ENCODE data around the gene EIF4ENIF1. TPM values are rescaled to one million over a fixed set of nuclear protein-coding genes. Genes with fewer than 3 reads are reported as not detected.

Gene EIF4ENIF1
- total and polyA plus RNA-seq, 10 donors, result 7.3 to 39.4 (median 24.7) TPM

GRCh38 chr22:31440681-31441080, 49.0 kb downstream of the EIF4ENIF1 start:
- TF ChIP-seq POLR2AphosphoS5 (IDR thresholded peaks at IDR 0.05) (no peak), POLR2A (IDR thresholded peaks at IDR 0.05) (no peak), CTCF (IDR thresholded peaks at IDR 0.05 in 8 of 11, conservative IDR thresholded peaks at IDR 0.05 in 3 of 11) (no peak)
- peaks cover 0 to 100% (median 92%) of the 10 kb centered on the region in 6 donors for H3K36me3 ChIP-seq
- no peaks in the 10 kb centered on the region for H3K4me1 ChIP-seq
- no peaks in the 10 kb centered on the region for H3K27me3 ChIP-seq (replicated peaks in 1 of 7)
- no peaks in the 10 kb centered on the region for H3K9me3 ChIP-seq
- intact Hi-C loops (cut with DNase I; ENCODE audit: low total_unique reads), result no loop called here
- H3K4me3 ChIP-seq, result no peak overlapping the region
- WGBS, 5 donors, result 93 to 96% (median 95%) methylated on average over 7 of the region's 7 CpGs
- no peak for DNase-seq
- H3K27ac ChIP-seq, result no peak overlapping the region

DNA sequence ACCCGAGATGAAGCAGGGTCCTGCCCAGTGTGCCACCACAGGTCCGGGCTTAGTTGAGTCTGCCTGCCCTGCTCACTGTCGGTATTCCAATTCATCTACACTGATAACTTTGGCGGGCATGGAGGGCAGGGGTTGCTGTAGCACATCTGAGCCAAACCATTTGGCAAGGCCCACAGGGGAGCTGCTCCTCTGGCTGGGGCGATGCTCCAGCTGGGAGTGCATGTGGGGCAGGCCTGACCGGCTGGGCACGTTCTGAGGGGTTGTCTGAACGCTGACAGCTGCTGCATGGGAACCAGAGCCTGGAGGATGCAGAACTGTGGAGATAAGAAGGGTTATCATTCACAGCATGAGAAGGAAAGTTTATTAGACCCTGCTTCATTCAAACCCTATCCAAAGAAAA, 49.8 kb downstream of the EIF4ENIF1 start:
- H3K36me3 ChIP-seq, result peaks cover 0 to 100% (median 96%) of the 10 kb centered on the region in 6 donors
- H3K9me3 ChIP-seq, result no peaks in the 10 kb centered on the region
- no peak for DNase-seq
- no peak overlapping the region for H3K27ac ChIP-seq
- no peaks in the 10 kb centered on the region for H3K4me1 ChIP-seq
- intact Hi-C loops (cut with DNase I; ENCODE audit: low total_unique reads), result no loop called here
- WGBS, 5 donors, result 82 to 90% (median 88%) methylated on average over 5 to 8 of the region's 8 CpGs
- TF ChIP-seq POLR2A (IDR thresholded peaks at IDR 0.05) (no peak), POLR2AphosphoS5 (IDR thresholded peaks at IDR 0.05) (peak in 2 of 3 donors; percentile 38 to 65), CTCF (IDR thresholded peaks at IDR 0.05 in 8 of 11, conservative IDR thresholded peaks at IDR 0.05 in 3 of 11) (no peak)
- H3K27me3 ChIP-seq (replicated peaks in 1 of 7), result no peaks in the 10 kb centered on the region
- no peak overlapping the region for H3K4me3 ChIP-seq

DNA sequence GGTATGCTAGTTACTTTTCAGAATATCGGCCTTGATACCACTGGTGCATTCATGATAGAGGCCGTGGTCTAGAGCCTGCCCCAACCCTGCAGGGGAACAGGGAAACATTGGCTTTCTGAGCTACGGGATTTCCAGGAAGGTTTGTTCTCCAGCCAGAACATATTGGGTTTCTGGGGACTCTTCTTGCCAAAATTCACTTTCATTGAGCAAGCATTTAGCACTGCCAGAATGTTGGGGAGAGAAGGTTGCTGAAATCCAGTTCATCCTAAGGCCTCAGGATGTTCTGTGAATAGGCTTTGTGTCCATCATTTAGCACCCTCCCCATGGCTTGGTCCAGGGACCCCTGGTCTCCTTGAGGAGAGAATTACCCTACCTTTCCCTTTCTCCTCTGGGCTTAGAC, 53.5 kb downstream of the EIF4ENIF1 start:
- intact Hi-C loops (cut with DNase I; ENCODE audit: low total_unique reads), result no loop called here
- no peaks in the 10 kb centered on the region for H3K27me3 ChIP-seq (replicated peaks in 1 of 7)
- H3K9me3 ChIP-seq, result no peaks in the 10 kb centered on the region
- WGBS, 5 donors, result 93 to 100% (median 96%) methylated on average over 3 of the region's 3 CpGs
- no peak overlapping the region for H3K4me3 ChIP-seq
- H3K36me3 ChIP-seq, result peaks cover 0 to 100% (median 98%) of the 10 kb centered on the region in 6 donors
- TF ChIP-seq POLR2AphosphoS5 (IDR thresholded peaks at IDR 0.05) (no peak), POLR2A (IDR thresholded peaks at IDR 0.05) (no peak), CTCF (IDR thresholded peaks at IDR 0.05 in 8 of 11, conservative IDR thresholded peaks at IDR 0.05 in 3 of 11) (no peak)
- no peak for DNase-seq
- H3K27ac ChIP-seq, result peak overlapping the region in 1 of 8 donors; percentile 29
- no peaks in the 10 kb centered on the region for H3K4me1 ChIP-seq

DNA sequence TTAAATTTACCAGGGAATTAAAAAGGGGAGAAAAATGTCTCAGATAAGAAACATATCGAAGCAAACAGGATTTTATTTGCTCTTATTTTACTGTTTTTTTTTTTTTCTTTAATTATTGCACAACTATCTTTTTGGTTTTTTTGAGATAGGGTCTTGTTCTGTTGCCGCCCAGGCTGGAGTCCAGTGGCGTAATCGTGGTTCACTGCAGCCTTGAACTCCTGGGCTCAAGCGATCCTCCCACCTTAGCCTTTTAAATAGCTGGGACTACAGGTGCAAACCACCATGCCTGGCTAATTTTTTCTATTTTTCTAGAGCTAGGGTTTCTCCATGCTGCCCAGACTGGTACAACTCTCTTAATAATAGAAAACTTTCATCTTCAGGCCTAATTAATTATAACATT, 57.7 kb downstream of the EIF4ENIF1 start:
- Histone ChIP-seq H3K9me3 (no peaks in the 10 kb centered on the region), H3K27ac (no peak overlapping the region), H3K4me3 (no peak overlapping the region), H3K36me3 (peaks cover 0 to 100% (median 97%) of the 10 kb centered on the region in 6 donors), H3K4me1 (peaks cover 0 to 7% (median under 1%) of the 10 kb centered on the region in 6 donors), H3K27me3 (replicated peaks in 1 of 7) (no peaks in the 10 kb centered on the region)
- WGBS, 5 donors, result 78 to 93% (median 83%) methylated on average over 5 of the region's 5 CpGs
- intact Hi-C loops (cut with DNase I; ENCODE audit: low total_unique reads), result no loop called here
- TF ChIP-seq POLR2AphosphoS5 (IDR thresholded peaks at IDR 0.05) (no peak), POLR2A (IDR thresholded peaks at IDR 0.05) (no peak), CTCF (IDR thresholded peaks at IDR 0.05 in 8 of 11, conservative IDR thresholded peaks at IDR 0.05 in 3 of 11) (no peak)
- DNase-seq, result no peak

Measured in spleen (tissue), 11 donors.